Loucy (cell line): ENCODE data around the gene CCDC122.

Experiments used
- H2AFZ ChIP-seq: fragments of 200-600 bp; sonication (generic); 2 replicates; pipeline ENCODE4 v1.6.0; 2016; ENCODE audit warnings: antibody characterized with exemption, mild to moderate bottlenecking, low read length, moderate library complexity
- H3F3A ChIP-seq: fragments of 200-600 bp; 2 replicates; pipeline ENCODE4 v1.6.0; 2016; ENCODE audit warnings: antibody characterized with exemption, low read depth, mild to moderate bottlenecking
- H3K27me3 ChIP-seq: fragments of 200-600 bp; sonication (generic); 2 replicates; pipeline ENCODE4 v1.6.1; 2014; ENCODE audit warnings: low read length, mild to moderate bottlenecking; ENCODE audit not compliant: insufficient read depth, poor library complexity, severe bottlenecking
- H3K36me3 ChIP-seq: fragments of 200-600 bp; sonication (generic); 2 replicates; pipeline ENCODE4 v1.6.1; 2016; ENCODE audit warnings: low read length; ENCODE audit not compliant: insufficient read depth
- H3K4me1 ChIP-seq: fragments of 200-600 bp; sonication (generic); 2 replicates; pipeline ENCODE4 v1.5.1; 2014; ENCODE audit warnings: low read length, mild to moderate bottlenecking; ENCODE audit not compliant: insufficient read depth, poor library complexity, severe bottlenecking
- H3K4me2 ChIP-seq: fragments of 200-600 bp; sonication (generic); 2 replicates; pipeline ENCODE4 v1.6.0; 2014; ENCODE audit warnings: antibody characterized with exemption, low read length, low read depth, mild to moderate bottlenecking; ENCODE audit not compliant: poor library complexity, severe bottlenecking
- H3K4me3 ChIP-seq: fragments of 200-600 bp; sonication (generic); 2 replicates; pipeline ENCODE4 v1.5.1; 2014; ENCODE audit warnings: low read length, mild to moderate bottlenecking, mixed read lengths; ENCODE audit not compliant: poor library complexity, severe bottlenecking
- H3K79me2 ChIP-seq: fragments of 200-600 bp; sonication (generic); 2 replicates; pipeline ENCODE4 v1.6.1; 2014; ENCODE audit warnings: low read length; ENCODE audit not compliant: insufficient read depth
- H3K9ac ChIP-seq: fragments of 200-600 bp; sonication (generic); 2 replicates; pipeline ENCODE4 v1.6.0; 2014; ENCODE audit warnings: mild to moderate bottlenecking, low read depth, low read length, moderate library complexity; ENCODE audit not compliant: poor library complexity, severe bottlenecking
- H3K9me2 ChIP-seq: fragments of 200-600 bp; sonication (generic); replicated peaks from 2 replicates; pipeline ENCODE4 v1.6.1; 2016; ENCODE audit warnings: low read depth, low read length, mixed read lengths
- H3K9me3 ChIP-seq: fragments of 200-600 bp; sonication (generic); 2 replicates; pipeline ENCODE4 v1.6.1; 2014; ENCODE audit warnings: mild to moderate bottlenecking, antibody characterized with exemption, low read length, low read depth; ENCODE audit not compliant: insufficient read depth
- H4K20me1 ChIP-seq: fragments of 200-600 bp; sonication (generic); 2 replicates; pipeline ENCODE4 v1.6.0; 2014; ENCODE audit warnings: antibody characterized with exemption, low read length, mild to moderate bottlenecking; ENCODE audit not compliant: insufficient read depth, poor library complexity, severe bottlenecking
- CTCF ChIP-seq: fragments of 200-600 bp; sonication (generic); conservative IDR thresholded peaks from 2 replicates; pipeline ENCODE4 v1.5.1; 2014; ENCODE audit warnings: mild to moderate bottlenecking, antibody characterized with exemption, low read length
- EZH2phosphoT487 ChIP-seq: fragments of 200-600 bp; IDR thresholded peaks from 2 replicates; pipeline ENCODE4 v1.6.1; 2018; ENCODE audit warnings: antibody characterized with exemption, mild to moderate bottlenecking, moderate library complexity, borderline replicate concordance

CCDC122 gene

GRCh38 chr13:43805071-43805468 lies 74.5 kb downstream of the CCDC122 start:
- no peaks in the 10 kb centered on the region for H3F3A ChIP-seq
- no peaks in the 10 kb centered on the region for H3K79me2 ChIP-seq
- H3K4me2 ChIP-seq, result no peak overlapping the region
- no peaks in the 10 kb centered on the region for H3K9me2 ChIP-seq
- no peaks in the 10 kb centered on the region for H3K9me3 ChIP-seq
- H3K9ac ChIP-seq, result no peak overlapping the region
- no peak overlapping the region for H3K4me3 ChIP-seq
- H4K20me1 ChIP-seq, result no peaks in the 10 kb centered on the region
- no peak for TF ChIP-seq EZH2phosphoT487
- no peak for TF ChIP-seq CTCF
- no peaks in the 10 kb centered on the region for H3K27me3 ChIP-seq
- no peaks in the 10 kb centered on the region for H3K36me3 ChIP-seq
- no peaks in the 10 kb centered on the region for H3K4me1 ChIP-seq
- H2AFZ ChIP-seq, result peak overlapping the region; percentile 54

GRCh38 chr13:43804461-43805070 lies 75.0 kb downstream of the CCDC122 start:
- Histone ChIP-seq H3K27me3 (no peaks in the 10 kb centered on the region), H3K4me1 (no peaks in the 10 kb centered on the region), H3K9ac (no peak overlapping the region), H3K4me3 (no peak overlapping the region), H3K36me3 (no peaks in the 10 kb centered on the region), H3K9me2 (no peaks in the 10 kb centered on the region), H3K79me2 (no peaks in the 10 kb centered on the region), H4K20me1 (no peaks in the 10 kb centered on the region), H2AFZ (peak overlapping the region; percentile 54), H3K9me3 (no peaks in the 10 kb centered on the region), H3K4me2 (no peak overlapping the region), H3F3A (no peaks in the 10 kb centered on the region)
- no peak for TF ChIP-seq EZH2phosphoT487
- TF ChIP-seq CTCF, result peak; percentile 74

- Histone ChIP-seq H3F3A (no peaks in the 10 kb centered on the region), H2AFZ (no peak overlapping the region), H3K9me2 (no peaks in the 10 kb centered on the region), H3K27me3 (no peaks in the 10 kb centered on the region), H3K9me3 (no peaks in the 10 kb centered on the region), H3K79me2 (no peaks in the 10 kb centered on the region), H3K4me1 (no peaks in the 10 kb centered on the region), H3K4me2 (no peak overlapping the region), H4K20me1 (no peaks in the 10 kb centered on the region), H3K36me3 (no peaks in the 10 kb centered on the region), H3K9ac (no peak overlapping the region), H3K4me3 (no peak overlapping the region)
- TF ChIP-seq CTCF (no peak), EZH2phosphoT487 (no peak)
Observed at GRCh38 chr13:43802511-43802910, 77.0 kb downstream of the CCDC122 start.
